ENCODE data around the gene MARCKSL1. TPM values are rescaled to one million over a fixed set of nuclear protein-coding genes. Genes with fewer than 3 reads are reported as not detected.
"Not testable (repeated sequence)": the region's sequence is repeated elsewhere in the genome, so short reads cannot be mapped to it uniquely, and the experiment has no call there.

The MARCKSL1 gene
- total RNA-seq, 1 donor, result 32.4 TPM

GRCh38 chr1:32305310-32305709 is 30.7 kb downstream of the MARCKSL1 start:
- DNase-seq (ENCODE audit: low read depth), result no peak
- H3K4me3 ChIP-seq (ENCODE audit: low read depth, low read length), result no peak overlapping the region
- TF ChIP-seq, protein P1, sequence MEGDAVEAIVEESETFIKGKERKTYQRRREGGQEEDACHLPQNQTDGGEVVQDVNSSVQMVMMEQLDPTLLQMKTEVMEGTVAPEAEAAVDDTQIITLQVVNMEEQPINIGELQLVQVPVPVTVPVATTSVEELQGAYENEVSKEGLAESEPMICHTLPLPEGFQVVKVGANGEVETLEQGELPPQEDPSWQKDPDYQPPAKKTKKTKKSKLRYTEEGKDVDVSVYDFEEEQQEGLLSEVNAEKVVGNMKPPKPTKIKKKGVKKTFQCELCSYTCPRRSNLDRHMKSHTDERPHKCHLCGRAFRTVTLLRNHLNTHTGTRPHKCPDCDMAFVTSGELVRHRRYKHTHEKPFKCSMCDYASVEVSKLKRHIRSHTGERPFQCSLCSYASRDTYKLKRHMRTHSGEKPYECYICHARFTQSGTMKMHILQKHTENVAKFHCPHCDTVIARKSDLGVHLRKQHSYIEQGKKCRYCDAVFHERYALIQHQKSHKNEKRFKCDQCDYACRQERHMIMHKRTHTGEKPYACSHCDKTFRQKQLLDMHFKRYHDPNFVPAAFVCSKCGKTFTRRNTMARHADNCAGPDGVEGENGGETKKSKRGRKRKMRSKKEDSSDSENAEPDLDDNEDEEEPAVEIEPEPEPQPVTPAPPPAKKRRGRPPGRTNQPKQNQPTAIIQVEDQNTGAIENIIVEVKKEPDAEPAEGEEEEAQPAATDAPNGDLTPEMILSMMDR (IDR thresholded peaks at IDR 0.05; ENCODE audit: insufficient read depth, low read depth, low read length), result no peak

- DNase-seq (ENCODE audit: low read depth), result no peak
- TF ChIP-seq, protein P1 (IDR thresholded peaks at IDR 0.05; ENCODE audit: insufficient read depth, low read depth, low read length), result no peak
Observed at GRCh38 chr1:32303997-32304622, 31.9 kb downstream of the MARCKSL1 start.

GRCh38 chr1:32303358-32303757 is 32.7 kb downstream of the MARCKSL1 start:
- TF ChIP-seq, protein P1 (IDR thresholded peaks at IDR 0.05; ENCODE audit: insufficient read depth, low read depth, low read length), result no peak
- no peak overlapping the region for H3K4me3 ChIP-seq (ENCODE audit: low read depth, low read length)
- DNase-seq (ENCODE audit: low read depth), result no peak

More at GRCh38 chr1:32303997-32304622, 31.9 kb downstream of the MARCKSL1 start:
- no peak overlapping the region for H3K4me3 ChIP-seq (ENCODE audit: low read depth, low read length)

- TF ChIP-seq, protein P1 (IDR thresholded peaks at IDR 0.05; ENCODE audit: insufficient read depth, low read depth, low read length), result no peak
- no peak for DNase-seq (ENCODE audit: low read depth)
- H3K4me3 ChIP-seq (ENCODE audit: low read depth, low read length), result no peak overlapping the region
Observed at GRCh38 chr1:32299327-32299726, 36.7 kb downstream of the MARCKSL1 start.

DNA sequence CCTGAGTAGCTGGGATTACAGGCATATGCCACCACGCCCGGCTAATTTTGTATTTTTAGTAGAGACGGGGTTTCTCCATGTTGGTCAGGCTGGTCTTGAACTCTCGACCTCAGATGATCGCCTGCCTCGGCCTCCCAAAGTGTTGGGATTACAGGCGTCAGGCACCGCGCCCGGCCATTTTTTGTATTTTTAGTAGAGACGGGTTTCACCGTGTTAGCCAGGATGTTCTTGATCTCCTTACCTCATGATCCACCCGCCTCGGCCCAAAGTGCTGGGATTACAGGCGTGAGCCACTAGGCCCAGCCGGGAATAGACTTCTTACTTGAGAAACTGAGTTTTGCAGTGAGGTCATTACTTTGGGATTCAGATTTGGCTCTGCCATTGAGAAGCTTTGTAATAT is 37.8 kb downstream of the MARCKSL1 start:
- DNase-seq (ENCODE audit: low read depth); H3K4me3 ChIP-seq (ENCODE audit: low read depth, low read length): not testable (repeated sequence)

- peak; percentile 97 for DNase-seq (ENCODE audit: low read depth)
- H3K4me3 ChIP-seq (ENCODE audit: low read depth, low read length), result peak within 1 kb of the TSS; percentile 98
- TF ChIP-seq, protein P1 (IDR thresholded peaks at IDR 0.05; ENCODE audit: insufficient read depth, low read depth, low read length), result no peak
Observed at GRCh38 chr1:32291708-32292538, 44.1 kb downstream of the MARCKSL1 start, which contains the start of gene HDAC1. TSS of gene HDAC1 (plus strand) at chr1:32292083. CDS start at chr1:32292170, 87 bp downstream.

GRCh38 chr1:32291145-32291707 is 44.8 kb downstream of the MARCKSL1 start:
- TF ChIP-seq, protein P1 (IDR thresholded peaks at IDR 0.05; ENCODE audit: insufficient read depth, low read depth, low read length), result no peak
- DNase-seq (ENCODE audit: low read depth), result peak; percentile 26
- peak overlapping the region; percentile 98 for H3K4me3 ChIP-seq (ENCODE audit: low read depth, low read length)
